Retina (tissue), 1 donor: ENCODE measurements around the gene GINS3.

Experiments
- DNase-seq: peaks from one replicate; pipeline ENCODE4 v3.0.0-alpha.2; 2016

GINS3 gene

GRCh38 chr16:58392215-58393137, at the start of gene GINS3:
Gene GINS3 (plus strand): TSS chr16:58392471. CDS start chr16:58392602, 131 bp downstream.
- DNase-seq = peak; percentile 94

- DNase-seq = no peak
Measured at GRCh38 chr16:58343562-58343961, 48.7 kb upstream of the GINS3 start.

GRCh38 chr16:58345574-58346354, 46.5 kb upstream of the GINS3 start:
- DNase-seq = no peak

- DNase-seq = no peak
Measured at GRCh38 chr16:58346831-58347371, 45.4 kb upstream of the GINS3 start.

- no peak for DNase-seq
Measured at GRCh38 chr16:58348986-58349385, 43.3 kb upstream of the GINS3 start.

- no peak for DNase-seq
Measured at GRCh38 chr16:58352690-58353089, 39.6 kb upstream of the GINS3 start.

GRCh38 chr16:58360041-58360634, 32.1 kb upstream of the GINS3 start:
- no peak for DNase-seq

GRCh38 chr16:58361726-58362125, 30.5 kb upstream of the GINS3 start:
- no peak for DNase-seq

- DNase-seq = no peak
Measured at GRCh38 chr16:58363746-58364393, 28.4 kb upstream of the GINS3 start.

- no peak for DNase-seq
Measured at GRCh38 chr16:58365623-58366022, 26.6 kb upstream of the GINS3 start.

GRCh38 chr16:58366247-58367031, 25.8 kb upstream of the GINS3 start:
- no peak for DNase-seq

GRCh38 chr16:58367252-58367651, 25.0 kb upstream of the GINS3 start:
- no peak for DNase-seq

GRCh38 chr16:58371841-58372240, 20.4 kb upstream of the GINS3 start:
- no peak for DNase-seq

GRCh38 chr16:58375386-58375785, 16.9 kb upstream of the GINS3 start:
- DNase-seq = no peak

- no peak for DNase-seq
Measured at GRCh38 chr16:58377932-58378331, 14.3 kb upstream of the GINS3 start.

GRCh38 chr16:58378401-58378800, 13.9 kb upstream of the GINS3 start:
- DNase-seq = no peak

GRCh38 chr16:58379736-58380135, 12.5 kb upstream of the GINS3 start:
- no peak for DNase-seq

GRCh38 chr16:58381661-58382060, 10.6 kb upstream of the GINS3 start:
- no peak for DNase-seq

GRCh38 chr16:58384437-58385055, 7.7 kb upstream of the GINS3 start:
- DNase-seq = no peak

- no peak for DNase-seq
Measured at GRCh38 chr16:58385218-58385773, 7.0 kb upstream of the GINS3 start.

GRCh38 chr16:58389724-58390123, 2.5 kb upstream of the GINS3 start:
- DNase-seq = no peak
